ENCODE data around the gene DOCK9. TPM values are rescaled to one million over a fixed set of nuclear protein-coding genes. Genes with fewer than 3 reads are reported as not detected.

The DOCK9 gene
- total RNA-seq, 6 donors from 2014 or later = 155 to 284 (median 170) TPM

DNA sequence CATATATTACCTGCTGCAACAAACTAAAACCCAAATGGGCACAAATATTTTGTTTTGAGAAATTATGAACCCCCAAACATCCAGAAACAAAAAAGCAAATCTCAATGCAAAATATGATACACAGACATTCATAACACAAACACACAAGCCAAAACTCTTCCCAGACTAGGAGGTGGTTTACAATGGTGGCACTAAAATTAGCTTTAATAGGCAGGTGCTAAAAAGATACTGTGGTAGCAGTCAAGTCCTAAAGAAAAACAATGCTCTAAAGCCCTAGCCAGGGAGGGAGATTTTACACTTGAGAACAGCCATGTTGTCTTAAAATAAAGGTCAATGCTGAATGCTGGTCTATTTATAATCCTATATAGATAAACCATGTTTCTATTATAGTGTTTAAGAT lies 65.0 kb downstream of the DOCK9 start:
- DNase-seq = no peak
- no peak for TF ChIP-seq POLR2AphosphoS5 (IDR thresholded peaks at IDR 0.05)
- no peak for TF ChIP-seq EP300 (IDR thresholded peaks at IDR 0.05)
- peaks cover 14 to 26% (median 24%) of the 10 kb centered on the region in 4 donors for H3K4me1 ChIP-seq
- ATAC-seq (ENCODE audit: low FRiP score in 2 of 2) = no peak
- peak overlapping the region in 2 of 4 donors; percentile 35 to 76 for H3K27ac ChIP-seq
- no peaks in the 10 kb centered on the region for H3K9me3 ChIP-seq
- H3K27me3 ChIP-seq = no peaks in the 10 kb centered on the region
- peaks cover 0 to 32% (median 7%) of the 10 kb centered on the region in 4 donors for H3K36me3 ChIP-seq
- no peak overlapping the region for H3K4me3 ChIP-seq

- H3K36me3 ChIP-seq = peaks cover 0 to 38% (median 6%) of the 10 kb centered on the region in 4 donors
- H3K4me1 ChIP-seq = peaks cover 3 to 17% (median 6%) of the 10 kb centered on the region in 4 donors
- DNase-seq (no peak), ATAC-seq (ENCODE audit: low FRiP score in 2 of 2) (peak; percentile 17 to 46)
- 22 to 39% methylated on average over 2 of the region's 2 CpGs for WGBS, 2 donors
- TF ChIP-seq EP300 (IDR thresholded peaks at IDR 0.05) = peak in 2 of 4 donors; percentile 67 to 90
- TF ChIP-seq POLR2AphosphoS5 (IDR thresholded peaks at IDR 0.05) = peak in 1 of 2 donors; percentile 60
- TF ChIP-seq CTCF (IDR thresholded peaks at IDR 0.05) = no peak
- no peak overlapping the region for H3K4me3 ChIP-seq
- peak overlapping the region; percentile 67 to 76 (median 71) for H3K27ac ChIP-seq
- H3K9me3 ChIP-seq = no peaks in the 10 kb centered on the region
- H3K27me3 ChIP-seq = no peaks in the 10 kb centered on the region
These were observed 67.3 kb downstream of the DOCK9 start for GRCh38 chr13:98910501-98910951.

GRCh38 chr13:98909016-98909415 lies 68.8 kb downstream of the DOCK9 start:
- no peaks in the 10 kb centered on the region for H3K9me3 ChIP-seq
- H3K27ac ChIP-seq = peak overlapping the region; percentile 5 to 64 (median 60)
- no peaks in the 10 kb centered on the region for H3K27me3 ChIP-seq
- H3K36me3 ChIP-seq = peaks cover 0 to 35% (median 3%) of the 10 kb centered on the region in 4 donors
- ATAC-seq (ENCODE audit: low FRiP score in 2 of 2) = no peak
- TF ChIP-seq POLR2A (IDR thresholded peaks at IDR 0.05) = no peak
- no peak for TF ChIP-seq POLR2AphosphoS5 (IDR thresholded peaks at IDR 0.05)
- TF ChIP-seq EP300 (IDR thresholded peaks at IDR 0.05) = no peak
- TF ChIP-seq CTCF (IDR thresholded peaks at IDR 0.05) = no peak
- no peak overlapping the region for H3K4me3 ChIP-seq
- peaks cover 0 to 17% (median 6%) of the 10 kb centered on the region in 4 donors for H3K4me1 ChIP-seq
- DNase-seq = no peak
- WGBS, 2 donors = 74 to 86% methylated on average over 3 of the region's 3 CpGs

DNA sequence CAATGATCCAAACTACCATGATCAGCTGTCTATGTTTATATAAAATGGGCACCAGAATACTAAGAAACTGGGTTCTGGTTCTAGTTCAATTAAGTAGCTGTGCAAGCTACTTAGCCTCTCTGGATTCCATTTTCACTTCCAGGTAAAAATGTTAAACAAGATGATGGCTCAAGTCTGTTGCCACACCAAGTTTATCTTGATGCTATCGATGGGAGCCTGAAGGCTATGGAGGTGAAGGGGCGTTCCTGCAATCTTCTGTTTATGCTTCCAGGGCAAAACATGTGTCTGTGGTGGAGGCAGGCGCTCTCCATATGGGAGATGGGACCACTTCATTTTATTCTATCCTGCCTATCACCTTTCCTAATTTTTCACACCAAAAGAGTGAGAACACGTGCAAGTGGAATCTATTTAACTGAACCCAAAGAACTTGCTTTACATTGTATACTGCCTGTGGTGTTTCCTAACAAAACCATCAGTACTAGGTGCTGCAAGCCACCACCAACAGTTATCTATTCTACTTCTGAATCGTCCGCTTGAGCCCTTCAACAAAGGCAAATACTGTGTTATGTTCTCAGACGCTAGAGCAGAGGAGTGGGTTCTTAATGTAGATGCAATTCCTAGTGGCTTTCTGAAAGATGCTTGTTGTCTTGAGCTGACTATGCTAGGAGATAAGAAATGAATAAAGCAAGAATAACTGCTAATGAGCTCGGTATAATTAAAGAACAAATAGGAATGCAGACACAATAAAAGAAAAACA lies 70.9 kb downstream of the DOCK9 start:
- DNase-seq = no peak
- peaks cover 0 to 14% (median 6%) of the 10 kb centered on the region in 4 donors for H3K4me1 ChIP-seq
- ATAC-seq (ENCODE audit: low FRiP score in 2 of 2) = no peak
- H3K27me3 ChIP-seq = no peaks in the 10 kb centered on the region
- TF ChIP-seq POLR2AphosphoS5 (IDR thresholded peaks at IDR 0.05) = no peak
- TF ChIP-seq CTCF (IDR thresholded peaks at IDR 0.05) = no peak
- no peak for TF ChIP-seq POLR2A (IDR thresholded peaks at IDR 0.05)
- TF ChIP-seq EP300 (IDR thresholded peaks at IDR 0.05) = no peak
- WGBS, 2 donors = 93 to 94% methylated on average over 8 of the region's 8 CpGs
- H3K36me3 ChIP-seq = peaks cover 2 to 49% (median 11%) of the 10 kb centered on the region in 4 donors
- no peak overlapping the region for H3K4me3 ChIP-seq
- H3K27ac ChIP-seq = peak overlapping the region in 1 of 4 donors; percentile 57
- H3K9me3 ChIP-seq = no peaks in the 10 kb centered on the region

DNA sequence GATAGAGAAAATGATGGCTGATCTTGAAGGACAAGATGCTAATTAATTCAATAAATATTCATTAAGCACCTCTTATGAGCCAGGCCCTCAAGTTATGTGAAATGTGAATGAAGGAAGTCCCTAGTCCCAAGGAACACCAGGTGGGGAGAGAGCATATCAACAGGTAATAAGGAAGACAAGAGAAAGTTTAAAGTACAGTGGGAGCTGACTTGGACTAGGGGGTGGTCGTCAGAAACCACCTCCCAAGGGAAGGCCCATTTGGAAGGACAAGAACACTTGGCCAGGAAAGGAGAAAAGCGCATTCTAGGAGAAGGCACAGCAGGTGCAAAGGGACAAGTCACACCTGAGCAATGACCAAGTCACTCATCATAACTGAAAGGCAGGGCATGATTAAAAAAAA lies 72.7 kb downstream of the DOCK9 start:
- ATAC-seq (ENCODE audit: low FRiP score in 2 of 2) (no peak), DNase-seq (no peak)
- no peaks in the 10 kb centered on the region for H3K27me3 ChIP-seq
- H3K4me3 ChIP-seq = no peak overlapping the region
- H3K4me1 ChIP-seq = peaks cover 0 to 7% (median 0%) of the 10 kb centered on the region in 4 donors
- no peaks in the 10 kb centered on the region for H3K9me3 ChIP-seq
- 86 to 97% methylated on average over 2 of the region's 2 CpGs for WGBS, 2 donors
- H3K36me3 ChIP-seq = peaks cover 3 to 66% (median 22%) of the 10 kb centered on the region in 4 donors
- TF ChIP-seq POLR2A (IDR thresholded peaks at IDR 0.05) (no peak), EP300 (IDR thresholded peaks at IDR 0.05) (no peak), POLR2AphosphoS5 (IDR thresholded peaks at IDR 0.05) (no peak), CTCF (IDR thresholded peaks at IDR 0.05) (no peak)
- H3K27ac ChIP-seq = no peak overlapping the region

Data from upper lobe of left lung (tissue), 6 donors.